A549 (cell line): Measurements from ENCODE around the gene HSP90B1.

Experiments used
- FOSL2 ChIP-seq, 2 experiments: fragments of 450-650 bp in 1 of 2; fragments of >200 bp in 1 of 2; sonication (Bioruptor Twin) in 1 of 2; formaldehyde crosslinking; IDR thresholded peaks; 2 replicates each; pipeline versions ENCODE4 v1.5.0 to v1.6.1; 2016 to 2020; ENCODE audit warnings: mild to moderate bottlenecking in 1 of 2, moderate library complexity in 1 of 2
- HOXA7 ChIP-seq: fragments of 250-450 bp; sonication (Bioruptor Pico); IDR thresholded peaks from 2 replicates; pipeline ENCODE4 v1.5.0; 2020; ENCODE audit warnings: mild to moderate bottlenecking, moderate library complexity
- MYC ChIP-seq: IDR thresholded peaks from 2 replicates; pipeline ENCODE4 v1.6.1; 2012; ENCODE audit warnings: mild to moderate bottlenecking, inconsistent platforms, low read length, improper control_type of control experiment, borderline replicate concordance
- POLR2A ChIP-seq: IDR thresholded peaks from 2 replicates; pipeline ENCODE4 v1.6.1; 2012; ENCODE audit warnings: mild to moderate bottlenecking, low read length
- SMC3 ChIP-seq: fragments of >200 bp; sonication (Bioruptor Twin); formaldehyde crosslinking; IDR thresholded peaks from 3 replicates; pipeline ENCODE4 v1.6.1; 2018; ENCODE audit warnings: inconsistent platforms
- ZFP36 ChIP-seq: fragments of 450-650 bp; IDR thresholded peaks from 2 replicates; pipeline ENCODE4 v1.6.1; 2014; ENCODE audit warnings: borderline replicate concordance; ENCODE audit not compliant: partially characterized antibody
- TF ChIP-seq, protein P1 (sequence below): fragments of >200 bp; sonication (Bioruptor Twin); formaldehyde crosslinking; IDR thresholded peaks from 3 replicates; pipeline ENCODE4 v1.5.1; 2016

DNA sequence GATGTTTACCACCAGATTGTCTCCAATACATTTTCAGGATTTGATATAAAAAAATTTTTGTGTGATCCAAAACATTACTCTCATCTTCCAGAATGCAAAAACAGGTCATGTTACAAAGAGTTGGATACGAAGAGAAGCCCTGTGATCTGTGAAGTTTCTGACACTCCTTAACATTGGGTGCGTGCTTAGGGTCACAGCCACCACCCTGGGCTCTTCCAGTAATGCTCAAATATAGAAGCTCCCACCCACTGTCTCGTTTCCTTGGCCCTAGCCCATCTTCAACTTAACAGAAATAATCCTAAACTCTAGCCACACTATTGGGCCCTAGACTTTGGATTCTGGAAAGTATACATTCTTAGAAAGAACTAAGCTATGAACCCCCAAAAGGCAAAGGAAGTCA is 32.9 kb upstream of the HSP90B1 start:
- TF ChIP-seq, protein P1, sequence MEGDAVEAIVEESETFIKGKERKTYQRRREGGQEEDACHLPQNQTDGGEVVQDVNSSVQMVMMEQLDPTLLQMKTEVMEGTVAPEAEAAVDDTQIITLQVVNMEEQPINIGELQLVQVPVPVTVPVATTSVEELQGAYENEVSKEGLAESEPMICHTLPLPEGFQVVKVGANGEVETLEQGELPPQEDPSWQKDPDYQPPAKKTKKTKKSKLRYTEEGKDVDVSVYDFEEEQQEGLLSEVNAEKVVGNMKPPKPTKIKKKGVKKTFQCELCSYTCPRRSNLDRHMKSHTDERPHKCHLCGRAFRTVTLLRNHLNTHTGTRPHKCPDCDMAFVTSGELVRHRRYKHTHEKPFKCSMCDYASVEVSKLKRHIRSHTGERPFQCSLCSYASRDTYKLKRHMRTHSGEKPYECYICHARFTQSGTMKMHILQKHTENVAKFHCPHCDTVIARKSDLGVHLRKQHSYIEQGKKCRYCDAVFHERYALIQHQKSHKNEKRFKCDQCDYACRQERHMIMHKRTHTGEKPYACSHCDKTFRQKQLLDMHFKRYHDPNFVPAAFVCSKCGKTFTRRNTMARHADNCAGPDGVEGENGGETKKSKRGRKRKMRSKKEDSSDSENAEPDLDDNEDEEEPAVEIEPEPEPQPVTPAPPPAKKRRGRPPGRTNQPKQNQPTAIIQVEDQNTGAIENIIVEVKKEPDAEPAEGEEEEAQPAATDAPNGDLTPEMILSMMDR = no peak
- TF ChIP-seq ZFP36 = no peak
- TF ChIP-seq HOXA7 (CRISPR knock-in tag) = no peak
- no peak for TF ChIP-seq POLR2A
- no peak for TF ChIP-seq SMC3
- no peak for TF ChIP-seq FOSL2 (IDR thresholded peaks at IDR 0.05)
- TF ChIP-seq FOSL2 (CRISPR knock-in tag; IDR thresholded peaks at IDR 0.05) = no peak
- no peak for TF ChIP-seq MYC
